Measurements from ENCODE around the gene B4GALT1.

B4GALT1 gene

GRCh38 chr9:33068991-33069390 is 98.1 kb downstream of the B4GALT1 start:
- TF ChIP-seq CTCF (IDR thresholded peaks at IDR 0.05; ENCODE audit: low read depth, low read length), result no peak
- DNase-seq (ENCODE audit: low read depth, low spot score), result peak; percentile 13
- in situ Hi-C loops (cut with HindIII; ENCODE audit: low sequenced_read_pairs), result no loop called here
- H3K4me3 ChIP-seq (ENCODE audit: low read depth, low read length), result no peak overlapping the region

- in situ Hi-C loops (cut with HindIII; ENCODE audit: low sequenced_read_pairs), result no loop called here
- DNase-seq (ENCODE audit: low read depth, low spot score), result no peak
- H3K4me3 ChIP-seq (ENCODE audit: low read depth, low read length), result no peak overlapping the region
Observed at GRCh38 chr9:33065157-33066076, 101.7 kb downstream of the B4GALT1 start.

More at GRCh38 chr9:33065157-33066076, 101.7 kb downstream of the B4GALT1 start:
- no peak for TF ChIP-seq CTCF (IDR thresholded peaks at IDR 0.05; ENCODE audit: low read depth, low read length)

All from astrocyte of the spinal cord (primary cell).